GM18498 (cell line): ENCODE measurements around the gene MORN1.

Source experiments
- ATAC-seq: cut with Tn5 transposase; IDR thresholded peaks from one replicate; pipeline ENCODE4 v1.9.1; 2021; ENCODE audit warnings: mild to moderate bottlenecking, moderate library complexity; ENCODE audit not compliant: unreplicated experiment

Gene MORN1

GRCh38 chr1:2405588-2406295 is 14.4 kb upstream of the MORN1 start:
- ATAC-seq, result no peak

GRCh38 chr1:2404890-2405511 is 13.6 kb upstream of the MORN1 start:
- no peak for ATAC-seq

- no peak for ATAC-seq
Measured at GRCh38 chr1:2404142-2404889, 13.0 kb upstream of the MORN1 start.

DNA sequence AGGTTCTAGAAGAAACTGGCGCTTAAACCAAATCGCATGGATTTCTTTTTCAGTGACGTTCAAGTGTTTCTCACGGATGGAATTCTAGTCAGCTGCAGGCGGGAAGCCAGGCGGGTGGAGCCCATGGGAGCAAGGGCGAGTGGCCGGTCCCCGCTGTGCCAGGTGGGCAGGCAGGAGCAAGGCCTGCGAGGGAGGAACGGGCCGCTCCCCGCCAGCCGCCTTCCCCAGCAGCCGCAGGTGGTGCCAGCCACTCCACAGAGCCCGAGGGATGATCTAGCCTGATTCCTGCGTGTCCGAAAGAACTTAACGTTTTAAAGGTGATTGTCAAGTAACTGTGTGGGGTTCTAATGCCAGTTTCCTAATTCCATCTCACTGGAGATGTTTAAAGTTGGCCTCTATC is 11.9 kb upstream of the MORN1 start:
- no peak for ATAC-seq

DNA sequence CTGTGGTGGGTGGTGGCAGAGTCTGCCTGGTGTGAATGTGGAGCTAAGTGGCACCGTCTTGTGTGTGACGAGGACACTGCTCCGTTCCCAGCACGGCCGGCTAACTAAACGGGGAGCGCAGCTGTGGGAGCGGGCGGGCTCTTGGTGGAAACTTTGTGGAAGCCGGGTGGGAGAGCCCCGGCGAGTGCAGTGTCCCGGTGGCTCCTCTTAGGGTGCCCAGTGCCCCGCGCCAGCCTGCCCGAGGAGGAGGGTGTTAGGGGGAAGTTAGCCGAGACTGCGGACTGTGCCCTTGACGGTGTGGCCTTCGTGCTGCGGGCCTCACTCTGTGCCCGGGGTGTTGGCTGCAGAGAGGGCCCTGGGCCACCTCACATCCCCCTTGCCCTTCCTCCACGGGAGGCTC is 11.1 kb upstream of the MORN1 start:
- ATAC-seq, result no peak

GRCh38 chr1:2400950-2401649 is 9.7 kb upstream of the MORN1 start:
- no peak for ATAC-seq

DNA sequence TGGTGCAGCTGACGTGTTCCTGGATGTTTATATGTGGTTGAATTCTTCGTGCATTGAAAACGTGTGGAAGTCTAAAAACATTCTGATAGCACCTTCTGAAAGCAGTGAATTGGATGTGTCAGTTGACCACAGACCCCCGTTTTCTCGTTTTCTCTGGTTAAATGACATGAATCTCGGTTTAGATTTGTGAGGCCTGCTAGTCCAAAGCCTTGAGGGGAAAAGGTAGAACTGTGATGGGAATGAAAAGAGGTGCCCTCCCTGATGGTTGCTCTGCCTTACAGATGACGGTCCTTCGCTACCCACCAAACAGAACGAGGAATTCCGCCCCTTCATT is 9.2 kb upstream of the MORN1 start:
- no peak for ATAC-seq

DNA sequence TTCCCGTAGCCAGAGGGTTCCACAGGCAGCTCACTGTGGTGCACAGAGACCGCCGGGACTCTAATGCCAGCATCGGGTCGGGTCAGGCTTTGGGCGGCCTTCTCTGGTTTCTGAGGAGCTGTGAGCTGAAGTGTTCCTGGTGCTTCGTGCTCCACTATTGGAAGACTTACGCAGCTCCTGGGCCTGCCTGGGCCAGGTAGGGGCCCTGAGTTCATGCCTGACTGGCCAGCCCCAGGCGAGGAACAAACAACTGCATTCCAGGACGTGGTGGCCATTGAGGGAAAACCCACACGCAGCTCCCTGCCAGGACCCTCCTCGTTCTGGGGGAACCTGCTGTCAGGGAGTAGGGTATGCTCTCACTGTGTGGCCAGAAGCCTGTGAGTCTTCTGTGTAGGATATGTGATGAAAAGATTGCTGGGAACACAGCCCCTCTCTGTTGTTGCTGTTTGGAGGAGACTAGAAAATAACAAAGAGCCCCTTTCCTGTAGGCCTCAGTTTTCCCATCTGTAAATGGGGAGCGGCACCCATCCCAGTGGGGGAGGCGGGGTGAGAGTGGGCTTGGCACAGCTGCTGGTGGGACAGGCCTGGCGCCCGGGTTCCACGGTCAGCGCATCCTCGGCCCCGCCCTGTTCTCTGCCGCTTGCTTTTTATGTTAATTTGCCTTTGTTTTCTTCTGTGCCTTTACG is 8.7 kb upstream of the MORN1 start:
- no peak for ATAC-seq

GRCh38 chr1:2398871-2399270 is 7.5 kb upstream of the MORN1 start:
- no peak for ATAC-seq

- no peak for ATAC-seq
Measured at GRCh38 chr1:2397007-2397679, 5.8 kb upstream of the MORN1 start.

GRCh38 chr1:2396476-2396875 is 5.1 kb upstream of the MORN1 start:
- no peak for ATAC-seq

- ATAC-seq, result no peak
Measured at GRCh38 chr1:2396059-2396458, 4.7 kb upstream of the MORN1 start.

- ATAC-seq, result no peak
Measured at GRCh38 chr1:2395245-2395644, 3.9 kb upstream of the MORN1 start.

- no peak for ATAC-seq
Measured at GRCh38 chr1:2394761-2395160, 3.4 kb upstream of the MORN1 start.

GRCh38 chr1:2394220-2394619 is 2.9 kb upstream of the MORN1 start:
- no peak for ATAC-seq

DNA sequence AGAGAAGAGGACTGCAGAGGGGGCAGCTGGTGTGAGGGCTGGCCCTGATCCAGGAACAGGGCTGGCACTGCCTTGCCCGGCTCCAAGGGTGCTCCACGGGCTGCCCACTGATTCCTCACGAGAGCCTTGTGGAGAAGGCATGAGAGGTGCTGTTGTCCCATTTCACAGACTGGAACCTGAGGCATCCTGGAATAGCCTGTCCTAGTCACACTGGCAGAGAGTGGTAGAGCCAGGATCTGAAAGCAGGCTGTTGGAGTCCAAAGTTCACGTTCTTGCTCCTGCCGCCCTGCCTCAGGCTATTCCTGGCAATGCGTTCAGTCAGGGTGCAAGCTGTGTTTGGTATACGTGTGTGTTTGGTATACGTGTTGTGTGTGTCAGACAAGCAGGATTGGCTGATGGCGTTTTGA is 2.1 kb upstream of the MORN1 start:
- ATAC-seq, result no peak

DNA sequence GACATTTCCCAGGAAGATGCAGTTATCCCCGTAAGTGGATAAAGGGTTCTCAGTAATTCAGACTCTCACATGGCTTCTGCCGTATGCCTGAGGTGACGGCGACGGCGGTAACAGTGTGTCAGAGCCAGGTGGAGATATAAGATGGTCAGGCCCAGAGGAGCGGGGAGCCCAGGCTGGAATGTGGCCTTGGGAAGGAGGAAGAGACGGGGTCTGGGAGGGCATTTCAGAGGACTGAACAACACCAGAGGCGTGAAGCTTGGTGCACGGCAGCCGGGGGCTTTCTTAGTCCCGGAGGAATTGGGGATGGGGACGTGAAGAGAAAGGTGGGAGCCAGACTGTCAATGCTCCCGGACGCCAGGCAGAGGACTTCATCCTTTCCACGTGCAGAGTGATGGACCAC is 1.3 kb upstream of the MORN1 start:
- no peak for ATAC-seq

GRCh38 chr1:2391931-2392509 is 666 bp upstream of the MORN1 start:
- ATAC-seq, result peak; percentile 24

DNA sequence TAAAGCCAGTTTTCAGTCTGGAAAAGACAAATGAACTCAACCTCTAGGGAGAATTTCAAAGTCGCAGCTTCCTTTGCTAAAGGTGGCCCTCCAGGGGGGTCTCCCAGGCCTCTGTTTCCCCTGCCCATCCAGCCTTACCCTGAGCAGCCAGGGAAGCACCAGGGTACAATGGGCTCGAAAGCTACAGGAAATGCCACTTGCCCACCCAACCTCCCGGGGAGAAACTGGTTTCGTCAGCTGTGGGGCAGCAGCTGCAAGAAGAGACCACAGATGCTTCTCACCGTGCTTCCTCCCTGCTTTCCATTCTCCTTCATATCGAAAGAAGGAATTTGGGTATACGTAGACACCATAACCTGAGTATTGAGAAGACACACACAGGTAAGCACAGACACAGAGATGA is 1.7 kb downstream of the MORN1 start:
- no peak for ATAC-seq
